SW480 (cell line): ENCODE measurements around the gene CAMK2G.

Source experiments
- DNase-seq: peaks from one replicate; pipeline ENCODE4 v3.0.0-alpha.2; 2016; ENCODE audit warnings: low spot score

CAMK2G gene

GRCh38 chr10:73769396-73769795 lies 105.0 kb downstream of the CAMK2G start:
- DNase-seq, result no peak

- DNase-seq, result no peak
These were observed 105.5 kb downstream of the CAMK2G start for GRCh38 chr10:73768881-73769280.

- DNase-seq, result no peak
These were observed 109.3 kb downstream of the CAMK2G start for GRCh38 chr10:73765066-73765465.

GRCh38 chr10:73763343-73763742 lies 111.0 kb downstream of the CAMK2G start:
- DNase-seq, result no peak

GRCh38 chr10:73762915-73763314 lies 111.4 kb downstream of the CAMK2G start:
- no peak for DNase-seq
